ENCODE measurements around the gene SLC25A23. TPM values are rescaled to one million over a fixed set of nuclear protein-coding genes. Genes with fewer than 3 reads are reported as not detected.

SLC25A23 gene
- total and polyA plus RNA-seq, 10 of the 15 experiments (the other 5 are each of a cell fraction or from before 2014, with no cell fraction given) = 10.2 to 85.8 (median 50.0) TPM

- TF ChIP-seq TCF12 (IDR thresholded peaks at IDR 0.05; ENCODE audit: low read depth, low read length) (0 out of 2 replicates have a peak, but pooled peaks have one; percentile 32), NR2F1 (conservative IDR thresholded peaks at IDR 0.05) (peak; percentile 52; the same call in 1 of the 2 replicates), RUNX3 (IDR thresholded peaks at IDR 0.05; ENCODE audit: low read length) (no peak), MEF2A (IDR thresholded peaks at IDR 0.05; ENCODE audit: insufficient read depth, low read depth, low read length) (no peak), FOXK2 (IDR thresholded peaks at IDR 0.05) (no peak), TARDBP (IDR thresholded peaks at IDR 0.05; ENCODE audit: borderline replicate concordance) (0 out of 2 replicates have a peak, but pooled peaks have one; percentile 19), CHD2 (IDR thresholded peaks at IDR 0.05; ENCODE audit: borderline replicate concordance, low read depth, low read length) (0 out of 2 replicates have a peak, but pooled peaks have one; percentile 69), RCOR1 (conservative IDR thresholded peaks at IDR 0.05; ENCODE audit: low read depth, low read length) (no peak), MLLT1 (IDR thresholded peaks at IDR 0.05) (no peak), TCF7 (IDR thresholded peaks at IDR 0.05; ENCODE audit: borderline replicate concordance) (no peak), SMARCA5 (IDR thresholded peaks at IDR 0.05) (0 out of 2 replicates have a peak, but pooled peaks have one; percentile 8), SKIL (IDR thresholded peaks at IDR 0.05; ENCODE audit: low read depth, poor library complexity, severe bottlenecking) (no peak), BRCA1 (IDR thresholded peaks at IDR 0.05; ENCODE audit: low read depth, low read length) (no peak), SIN3A (IDR thresholded peaks at IDR 0.05; ENCODE audit: low read depth, low read length) (no peak; the same call in 1 of the 2 replicates), ZNF384 (IDR thresholded peaks at IDR 0.05; ENCODE audit: borderline replicate concordance, low read depth, low read length) (no peak), RELB (IDR thresholded peaks at IDR 0.05; ENCODE audit: low read depth) (no peak), DPF2 (IDR thresholded peaks at IDR 0.05) (0 out of 2 replicates have a peak, but pooled peaks have one; percentile 26), JUND (IDR thresholded peaks at IDR 0.05; ENCODE audit: low read depth, low read length) (no peak), ZSCAN29 (IDR thresholded peaks at IDR 0.05) (no peak), CEBPZ (IDR thresholded peaks at IDR 0.05; ENCODE audit: low read depth, low read length) (no peak), TBL1XR1 (IDR thresholded peaks at IDR 0.05; ENCODE audit: low read depth, low read length) (no peak), HCFC1 (IDR thresholded peaks at IDR 0.05; ENCODE audit: low read length) (no peak), BACH1 (IDR thresholded peaks at IDR 0.05; ENCODE audit: borderline replicate concordance) (peak; percentile 53; the same call in 1 of the 2 replicates)
Observed at GRCh38 chr19:6459262-6460098, at the start of gene SLC25A23 (continued).
